ENCODE measurements around the gene MYOF.

Gene MYOF

GRCh38 chr10:93462371-93462770 lies 19.8 kb downstream of the MYOF start:
- H3K9ac ChIP-seq (ENCODE audit: low read length), result no peak overlapping the region
- no peaks in the 10 kb centered on the region for H3K9me3 ChIP-seq (ENCODE audit: control insufficient read depth, low read length)
- no peaks in the 10 kb centered on the region for H3K36me3 ChIP-seq (ENCODE audit: control insufficient read depth, insufficient read depth, low read length)
- H3K4me3 ChIP-seq (ENCODE audit: low read length), result no peak overlapping the region
- peaks cover 59% of the 10 kb centered on the region for H3K4me1 ChIP-seq (ENCODE audit: control insufficient read depth, insufficient read depth, low read length)
- no peaks in the 10 kb centered on the region for H3K27me3 ChIP-seq (ENCODE audit: control insufficient read depth, insufficient read depth, low read length)

- Histone ChIP-seq H3K36me3 (ENCODE audit: control insufficient read depth, insufficient read depth, low read length) (no peaks in the 10 kb centered on the region), H3K27me3 (ENCODE audit: control insufficient read depth, insufficient read depth, low read length) (no peaks in the 10 kb centered on the region), H3K9me3 (ENCODE audit: control insufficient read depth, low read length) (no peaks in the 10 kb centered on the region), H3K4me3 (ENCODE audit: low read length) (no peak overlapping the region), H3K9ac (ENCODE audit: low read length) (no peak overlapping the region), H3K4me1 (ENCODE audit: control insufficient read depth, insufficient read depth, low read length) (peaks cover 58% of the 10 kb centered on the region)
Observed at GRCh38 chr10:93461807-93462178, 20.3 kb downstream of the MYOF start.

DNA sequence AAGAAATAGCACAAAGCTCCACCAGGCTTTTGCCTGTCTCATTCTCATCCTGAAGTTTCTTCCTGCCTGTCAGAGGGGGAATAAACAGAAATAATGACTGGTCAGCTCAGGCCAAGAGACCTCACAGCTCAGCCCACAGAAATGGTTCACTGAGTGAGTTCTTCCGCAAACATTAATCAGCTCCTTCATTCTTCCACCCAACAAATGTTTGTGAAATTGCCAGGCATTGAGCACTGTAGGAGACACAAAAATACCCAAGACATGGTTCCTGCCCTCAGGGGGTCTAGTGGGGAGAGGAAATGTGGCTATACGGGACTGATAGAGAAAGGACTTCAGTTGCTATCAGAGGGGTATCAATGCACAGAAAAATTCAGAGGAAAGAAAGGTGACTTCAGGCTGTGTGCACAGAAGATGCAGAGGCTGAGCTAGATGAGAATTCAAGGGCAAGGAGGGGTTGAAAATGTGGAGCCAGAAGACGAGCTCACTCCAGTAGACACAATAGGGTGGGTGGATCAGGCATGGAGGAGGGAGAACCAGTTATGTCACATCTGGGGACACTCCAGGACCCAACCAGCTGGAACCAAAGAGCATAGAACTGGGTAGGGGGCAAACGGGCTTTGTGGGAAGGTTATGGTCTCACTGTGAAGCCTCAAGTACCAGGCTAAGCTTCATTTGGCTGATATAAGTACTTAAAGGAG lies 20.9 kb downstream of the MYOF start:
- Histone ChIP-seq H3K4me3 (ENCODE audit: low read length) (no peak overlapping the region), H3K36me3 (ENCODE audit: control insufficient read depth, insufficient read depth, low read length) (no peaks in the 10 kb centered on the region), H3K27me3 (ENCODE audit: control insufficient read depth, insufficient read depth, low read length) (no peaks in the 10 kb centered on the region), H3K9me3 (ENCODE audit: control insufficient read depth, low read length) (no peaks in the 10 kb centered on the region), H3K9ac (ENCODE audit: low read length) (no peak overlapping the region), H3K4me1 (ENCODE audit: control insufficient read depth, insufficient read depth, low read length) (peaks cover 52% of the 10 kb centered on the region)

GRCh38 chr10:93459466-93459865 lies 22.7 kb downstream of the MYOF start:
- H3K4me1 ChIP-seq (ENCODE audit: control insufficient read depth, insufficient read depth, low read length), result peaks cover 38% of the 10 kb centered on the region
- H3K9me3 ChIP-seq (ENCODE audit: control insufficient read depth, low read length), result no peaks in the 10 kb centered on the region
- no peak overlapping the region for H3K4me3 ChIP-seq (ENCODE audit: low read length)
- H3K36me3 ChIP-seq (ENCODE audit: control insufficient read depth, insufficient read depth, low read length), result peaks cover under 1% of the 10 kb centered on the region
- no peak overlapping the region for H3K9ac ChIP-seq (ENCODE audit: low read length)
- H3K27me3 ChIP-seq (ENCODE audit: control insufficient read depth, insufficient read depth, low read length), result no peaks in the 10 kb centered on the region

GRCh38 chr10:93458821-93459257 lies 23.3 kb downstream of the MYOF start:
- no peak overlapping the region for H3K4me3 ChIP-seq (ENCODE audit: low read length)
- peaks cover 38% of the 10 kb centered on the region for H3K4me1 ChIP-seq (ENCODE audit: control insufficient read depth, insufficient read depth, low read length)
- no peaks in the 10 kb centered on the region for H3K9me3 ChIP-seq (ENCODE audit: control insufficient read depth, low read length)
- no peak overlapping the region for H3K9ac ChIP-seq (ENCODE audit: low read length)
- no peaks in the 10 kb centered on the region for H3K27me3 ChIP-seq (ENCODE audit: control insufficient read depth, insufficient read depth, low read length)
- H3K36me3 ChIP-seq (ENCODE audit: control insufficient read depth, insufficient read depth, low read length), result peaks cover 4% of the 10 kb centered on the region

DNA sequence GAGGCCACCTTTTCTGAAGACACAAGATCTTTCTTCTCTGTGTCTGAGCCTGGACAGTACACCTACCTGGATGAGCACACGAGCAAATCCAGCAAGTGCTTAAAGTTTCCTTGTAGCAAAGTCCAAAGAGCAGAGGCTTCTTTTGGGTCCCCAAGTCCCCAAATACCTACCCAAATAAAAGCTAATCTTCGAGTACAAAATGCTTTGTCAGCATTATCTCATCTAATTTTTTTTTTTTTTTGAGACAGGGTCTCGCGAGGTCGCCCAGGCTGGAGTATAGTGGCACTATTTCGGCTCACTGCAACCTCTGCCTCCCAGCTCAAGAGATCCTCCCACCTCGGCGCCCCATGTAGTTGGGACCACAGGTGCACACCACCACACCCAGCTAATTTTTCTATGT lies 24.6 kb downstream of the MYOF start:
- Histone ChIP-seq H3K9me3 (ENCODE audit: control insufficient read depth, low read length) (no peaks in the 10 kb centered on the region), H3K9ac (ENCODE audit: low read length) (no peak overlapping the region), H3K4me3 (ENCODE audit: low read length) (no peak overlapping the region), H3K36me3 (ENCODE audit: control insufficient read depth, insufficient read depth, low read length) (peaks cover 4% of the 10 kb centered on the region), H3K4me1 (ENCODE audit: control insufficient read depth, insufficient read depth, low read length) (peaks cover 32% of the 10 kb centered on the region), H3K27me3 (ENCODE audit: control insufficient read depth, insufficient read depth, low read length) (no peaks in the 10 kb centered on the region)

GRCh38 chr10:93456480-93456879 lies 25.7 kb downstream of the MYOF start:
- Histone ChIP-seq H3K27me3 (ENCODE audit: control insufficient read depth, insufficient read depth, low read length) (no peaks in the 10 kb centered on the region), H3K4me1 (ENCODE audit: control insufficient read depth, insufficient read depth, low read length) (peaks cover 30% of the 10 kb centered on the region), H3K9me3 (ENCODE audit: control insufficient read depth, low read length) (no peaks in the 10 kb centered on the region), H3K4me3 (ENCODE audit: low read length) (no peak overlapping the region), H3K36me3 (ENCODE audit: control insufficient read depth, insufficient read depth, low read length) (peaks cover 4% of the 10 kb centered on the region), H3K9ac (ENCODE audit: low read length) (no peak overlapping the region)

DNA sequence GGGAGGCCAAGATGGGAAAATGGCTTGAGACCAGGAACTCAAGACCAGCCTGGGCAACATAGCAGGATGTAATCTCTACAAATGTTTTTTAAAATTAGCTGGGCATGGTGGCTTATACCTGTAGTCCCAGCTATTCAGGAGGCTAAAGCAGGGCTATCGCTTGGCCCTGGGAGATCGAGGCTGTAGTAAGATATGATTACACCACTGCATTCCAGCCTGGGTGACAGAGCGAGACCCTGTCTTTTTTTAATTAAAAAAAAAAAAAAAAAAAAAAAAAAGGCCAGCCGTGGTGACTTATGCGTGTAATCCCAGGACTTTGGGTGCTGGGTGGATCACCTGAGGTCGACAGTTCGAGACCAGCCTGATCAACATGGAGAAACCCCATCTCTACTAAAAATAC lies 27.4 kb downstream of the MYOF start:
- no peaks in the 10 kb centered on the region for H3K9me3 ChIP-seq (ENCODE audit: control insufficient read depth, low read length)
- H3K27me3 ChIP-seq (ENCODE audit: control insufficient read depth, insufficient read depth, low read length), result no peaks in the 10 kb centered on the region
- peaks cover 22% of the 10 kb centered on the region for H3K4me1 ChIP-seq (ENCODE audit: control insufficient read depth, insufficient read depth, low read length)
- no peak overlapping the region for H3K9ac ChIP-seq (ENCODE audit: low read length)
- H3K36me3 ChIP-seq (ENCODE audit: control insufficient read depth, insufficient read depth, low read length), result peaks cover 4% of the 10 kb centered on the region
- H3K4me3 ChIP-seq (ENCODE audit: low read length), result no peak overlapping the region

GRCh38 chr10:93454146-93454545 lies 28.0 kb downstream of the MYOF start:
- H3K36me3 ChIP-seq (ENCODE audit: control insufficient read depth, insufficient read depth, low read length), result peaks cover 4% of the 10 kb centered on the region

GRCh38 chr10:93452143-93452542 lies 30.0 kb downstream of the MYOF start:
- Histone ChIP-seq H3K4me1 (ENCODE audit: control insufficient read depth, insufficient read depth, low read length) (peaks cover 12% of the 10 kb centered on the region), H3K9ac (ENCODE audit: low read length) (no peak overlapping the region), H3K36me3 (ENCODE audit: control insufficient read depth, insufficient read depth, low read length) (peaks cover 4% of the 10 kb centered on the region), H3K9me3 (ENCODE audit: control insufficient read depth, low read length) (no peaks in the 10 kb centered on the region), H3K4me3 (ENCODE audit: low read length) (no peak overlapping the region), H3K27me3 (ENCODE audit: control insufficient read depth, insufficient read depth, low read length) (no peaks in the 10 kb centered on the region)

More at GRCh38 chr10:93454146-93454545, 28.0 kb downstream of the MYOF start:
- Histone ChIP-seq H3K4me3 (ENCODE audit: low read length) (no peak overlapping the region), H3K27me3 (ENCODE audit: control insufficient read depth, insufficient read depth, low read length) (no peaks in the 10 kb centered on the region), H3K9ac (ENCODE audit: low read length) (no peak overlapping the region), H3K4me1 (ENCODE audit: control insufficient read depth, insufficient read depth, low read length) (peaks cover 16% of the 10 kb centered on the region), H3K9me3 (ENCODE audit: control insufficient read depth, low read length) (no peaks in the 10 kb centered on the region)

- Histone ChIP-seq H3K9ac (ENCODE audit: low read length) (no peak overlapping the region), H3K4me3 (ENCODE audit: low read length) (no peak overlapping the region), H3K27me3 (ENCODE audit: control insufficient read depth, insufficient read depth, low read length) (no peaks in the 10 kb centered on the region), H3K9me3 (ENCODE audit: control insufficient read depth, low read length) (no peaks in the 10 kb centered on the region), H3K4me1 (ENCODE audit: control insufficient read depth, insufficient read depth, low read length) (peaks cover 13% of the 10 kb centered on the region), H3K36me3 (ENCODE audit: control insufficient read depth, insufficient read depth, low read length) (peaks cover 4% of the 10 kb centered on the region)
Observed at GRCh38 chr10:93451244-93451947, 30.7 kb downstream of the MYOF start.

DNA sequence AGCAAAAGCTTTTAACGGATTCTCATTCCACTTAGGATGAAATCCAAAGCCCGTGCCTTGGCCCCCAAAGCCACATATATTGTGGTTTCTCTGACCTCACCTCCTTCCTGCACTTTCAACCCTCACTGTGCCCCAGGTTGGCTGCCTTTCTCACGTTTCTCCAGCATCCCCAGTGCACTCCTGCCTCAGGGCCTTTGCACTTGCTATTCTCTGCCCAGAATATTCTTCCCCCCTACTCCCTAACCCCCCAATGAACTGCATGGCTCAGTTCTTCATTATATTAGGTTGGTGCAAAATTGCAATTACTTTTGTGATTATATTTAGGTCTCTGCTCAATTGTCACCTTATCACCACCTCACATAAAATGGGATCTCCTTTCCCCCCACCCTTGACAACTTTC lies 34.2 kb downstream of the MYOF start:
- Histone ChIP-seq H3K4me3 (ENCODE audit: low read length) (no peak overlapping the region), H3K36me3 (ENCODE audit: control insufficient read depth, insufficient read depth, low read length) (no peaks in the 10 kb centered on the region), H3K27me3 (ENCODE audit: control insufficient read depth, insufficient read depth, low read length) (no peaks in the 10 kb centered on the region), H3K9me3 (ENCODE audit: control insufficient read depth, low read length) (no peaks in the 10 kb centered on the region), H3K9ac (ENCODE audit: low read length) (no peak overlapping the region), H3K4me1 (ENCODE audit: control insufficient read depth, insufficient read depth, low read length) (peaks cover 43% of the 10 kb centered on the region)

All from mucosa of stomach (tissue), 1 donor.